Measurements from ENCODE around the gene ADAMTS14. TPM values are rescaled to one million over a fixed set of nuclear protein-coding genes. Genes with fewer than 3 reads are reported as not detected.

Gene ADAMTS14
- total RNA-seq, 2 donors from 2014 or later, result 0.44 to 0.79 TPM

DNA sequence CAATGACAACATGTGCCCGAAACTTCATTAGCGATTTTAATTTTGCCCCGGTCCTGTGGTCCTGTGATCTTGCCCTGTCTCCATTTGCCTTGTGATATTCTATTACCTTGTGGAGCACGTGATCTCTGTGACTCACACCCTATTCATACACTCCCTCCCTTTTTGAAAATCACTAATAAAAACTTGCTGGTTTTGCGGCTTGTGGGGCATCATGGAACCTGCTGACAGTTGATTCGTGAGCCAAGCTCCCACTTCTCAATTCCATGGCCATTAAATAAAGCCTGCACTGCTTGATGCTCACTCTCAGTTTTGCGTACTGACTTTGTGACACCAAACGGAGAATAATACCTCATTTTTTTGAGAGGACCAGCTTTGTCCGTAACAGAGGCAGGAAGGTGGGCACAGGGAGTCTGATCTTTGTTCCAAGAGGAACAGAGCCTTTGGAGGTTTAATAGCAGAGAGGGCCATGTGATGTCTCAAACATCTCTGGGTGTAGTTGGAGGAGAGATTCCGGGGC lies 3.8 kb upstream of the ADAMTS14 start:
- H3K4me3 ChIP-seq (ENCODE audit: low read length), result no peak overlapping the region
- H3K27ac ChIP-seq (ENCODE audit: low read depth, low read length), result no peak overlapping the region
- H3K9me3 Mint-ChIP-seq, result peaks cover 27% of the 10 kb centered on the region
- H3K36me3 ChIP-seq (ENCODE audit: control insufficient read depth, insufficient read depth, low read length), result no peaks in the 10 kb centered on the region
- no peak overlapping the region for H3K4me3 Mint-ChIP-seq
- no peaks in the 10 kb centered on the region for H3K36me3 Mint-ChIP-seq (ENCODE audit: low read depth)
- H3K27me3 Mint-ChIP-seq (ENCODE audit: insufficient read depth), result peaks cover 35% of the 10 kb centered on the region
- H3K27ac Mint-ChIP-seq, result no peak overlapping the region
- 95 to 100% methylated on average over 7 to 10 of the region's 10 CpGs for WGBS, 2 experiments (ENCODE audit: insufficient coverage in 1 of 2, insufficient read length in 1 of 2)
- no peak for DNase-seq
- H3K9me3 ChIP-seq (ENCODE audit: control insufficient read depth, low read length), result peaks cover 4% of the 10 kb centered on the region
- peaks cover 3% of the 10 kb centered on the region for H3K4me1 Mint-ChIP-seq
- no peaks in the 10 kb centered on the region for H3K4me1 ChIP-seq (ENCODE audit: control insufficient read depth, insufficient read depth, low read length)
- H3K27me3 ChIP-seq (ENCODE audit: control insufficient read depth, insufficient read depth, low read length, poor library complexity, severe bottlenecking), result peaks cover 24% of the 10 kb centered on the region
- H3K9ac ChIP-seq (ENCODE audit: extremely low read depth, low read length, poor library complexity, severe bottlenecking), result no peak overlapping the region
- TF ChIP-seq, protein P1, sequence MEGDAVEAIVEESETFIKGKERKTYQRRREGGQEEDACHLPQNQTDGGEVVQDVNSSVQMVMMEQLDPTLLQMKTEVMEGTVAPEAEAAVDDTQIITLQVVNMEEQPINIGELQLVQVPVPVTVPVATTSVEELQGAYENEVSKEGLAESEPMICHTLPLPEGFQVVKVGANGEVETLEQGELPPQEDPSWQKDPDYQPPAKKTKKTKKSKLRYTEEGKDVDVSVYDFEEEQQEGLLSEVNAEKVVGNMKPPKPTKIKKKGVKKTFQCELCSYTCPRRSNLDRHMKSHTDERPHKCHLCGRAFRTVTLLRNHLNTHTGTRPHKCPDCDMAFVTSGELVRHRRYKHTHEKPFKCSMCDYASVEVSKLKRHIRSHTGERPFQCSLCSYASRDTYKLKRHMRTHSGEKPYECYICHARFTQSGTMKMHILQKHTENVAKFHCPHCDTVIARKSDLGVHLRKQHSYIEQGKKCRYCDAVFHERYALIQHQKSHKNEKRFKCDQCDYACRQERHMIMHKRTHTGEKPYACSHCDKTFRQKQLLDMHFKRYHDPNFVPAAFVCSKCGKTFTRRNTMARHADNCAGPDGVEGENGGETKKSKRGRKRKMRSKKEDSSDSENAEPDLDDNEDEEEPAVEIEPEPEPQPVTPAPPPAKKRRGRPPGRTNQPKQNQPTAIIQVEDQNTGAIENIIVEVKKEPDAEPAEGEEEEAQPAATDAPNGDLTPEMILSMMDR (conservative IDR thresholded peaks at IDR 0.05), result no peak

DNA sequence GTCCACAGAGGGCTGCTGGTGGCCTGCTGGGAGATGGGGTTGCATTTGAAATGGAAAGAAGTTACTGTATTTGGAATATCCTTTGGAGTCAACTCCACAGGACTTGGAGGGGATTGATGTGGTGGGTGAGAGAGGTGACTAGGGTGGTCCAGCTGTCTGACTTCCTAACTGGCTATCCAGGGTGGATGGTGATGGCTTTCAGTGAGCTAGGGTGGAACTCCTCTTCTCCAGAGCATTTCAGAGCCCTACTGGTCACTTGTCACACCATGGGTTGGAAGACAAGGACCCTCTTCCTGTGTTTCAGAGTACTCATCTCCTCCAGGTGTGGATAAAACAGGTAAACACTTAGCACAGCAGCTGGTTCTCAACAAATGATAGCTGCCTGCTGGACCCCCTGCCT lies 3.3 kb upstream of the ADAMTS14 start:
- Mint-ChIP-seq H3K36me3 (ENCODE audit: low read depth) (no peaks in the 10 kb centered on the region), H3K4me1 (peaks cover 3% of the 10 kb centered on the region), H3K4me3 (no peak overlapping the region), H3K27me3 (ENCODE audit: insufficient read depth) (peaks cover 40% of the 10 kb centered on the region), H3K27ac (no peak overlapping the region), H3K9me3 (peaks cover 27% of the 10 kb centered on the region)
- TF ChIP-seq, protein P1 (conservative IDR thresholded peaks at IDR 0.05), result no peak
- DNase-seq, result no peak
- no peaks in the 10 kb centered on the region for H3K36me3 ChIP-seq (ENCODE audit: control insufficient read depth, insufficient read depth, low read length)
- peaks cover 29% of the 10 kb centered on the region for H3K27me3 ChIP-seq (ENCODE audit: control insufficient read depth, insufficient read depth, low read length, poor library complexity, severe bottlenecking)
- peaks cover 4% of the 10 kb centered on the region for H3K9me3 ChIP-seq (ENCODE audit: control insufficient read depth, low read length)
- no peak overlapping the region for H3K4me3 ChIP-seq (ENCODE audit: low read length)
- H3K27ac ChIP-seq (ENCODE audit: low read depth, low read length), result no peak overlapping the region
- no peaks in the 10 kb centered on the region for H3K4me1 ChIP-seq (ENCODE audit: control insufficient read depth, insufficient read depth, low read length)
- no peak overlapping the region for H3K9ac ChIP-seq (ENCODE audit: extremely low read depth, low read length, poor library complexity, severe bottlenecking)

DNA sequence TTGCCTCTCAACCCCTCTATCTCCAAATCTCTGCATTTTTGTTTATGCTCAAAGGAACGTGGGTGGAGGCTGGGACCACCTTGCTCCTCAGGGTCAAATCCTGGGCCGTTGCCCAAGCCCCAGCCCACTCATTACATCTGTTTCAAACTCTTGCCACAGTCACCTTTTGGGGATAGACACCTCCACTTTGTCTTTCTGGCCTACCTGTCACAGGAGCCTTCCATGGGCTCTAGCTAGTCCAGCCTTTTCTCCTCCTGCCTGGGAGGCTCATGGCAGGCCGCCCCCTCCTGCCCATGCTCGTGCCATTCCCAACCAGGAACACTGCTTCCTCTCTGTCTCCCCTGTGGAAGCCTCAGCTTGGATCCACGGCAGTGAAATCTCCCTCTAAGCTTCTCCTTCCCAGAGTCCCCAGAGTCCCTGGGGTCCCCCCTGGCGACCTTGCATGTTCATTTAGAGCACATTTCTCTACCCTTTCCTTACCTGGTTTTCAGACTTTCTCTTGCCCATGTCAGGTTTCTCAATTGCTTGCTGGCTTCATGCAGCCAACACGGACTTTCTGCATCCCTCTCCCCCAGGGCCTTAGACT lies 2.5 kb upstream of the ADAMTS14 start:
- H3K36me3 ChIP-seq (ENCODE audit: control insufficient read depth, insufficient read depth, low read length), result no peaks in the 10 kb centered on the region
- H3K4me1 ChIP-seq (ENCODE audit: control insufficient read depth, insufficient read depth, low read length), result no peaks in the 10 kb centered on the region
- H3K9me3 ChIP-seq (ENCODE audit: control insufficient read depth, low read length), result peaks cover 4% of the 10 kb centered on the region
- Mint-ChIP-seq H3K36me3 (ENCODE audit: low read depth) (no peaks in the 10 kb centered on the region), H3K4me1 (peaks cover 3% of the 10 kb centered on the region), H3K9me3 (peaks cover 27% of the 10 kb centered on the region), H3K4me3 (no peak overlapping the region), H3K27ac (no peak overlapping the region), H3K27me3 (ENCODE audit: insufficient read depth) (peaks cover 47% of the 10 kb centered on the region)
- TF ChIP-seq, protein P1 (conservative IDR thresholded peaks at IDR 0.05), result no peak
- 87 to 90% methylated on average over 5 to 7 of the region's 7 CpGs for WGBS, 2 experiments (ENCODE audit: insufficient coverage in 1 of 2, insufficient read length in 1 of 2)
- no peak for DNase-seq
- H3K27me3 ChIP-seq (ENCODE audit: control insufficient read depth, insufficient read depth, low read length, poor library complexity, severe bottlenecking), result peaks cover 35% of the 10 kb centered on the region
- H3K9ac ChIP-seq (ENCODE audit: extremely low read depth, low read length, poor library complexity, severe bottlenecking), result no peak overlapping the region
- H3K27ac ChIP-seq (ENCODE audit: low read depth, low read length), result no peak overlapping the region
- no peak overlapping the region for H3K4me3 ChIP-seq (ENCODE audit: low read length)

Data from endodermal cell (in vitro differentiated cells).